Nephron (organoid): ENCODE measurements around the gene NHS.

Experiments used
- H3K27ac Mint-ChIP-seq, 3 experiments: 2 replicates each; pipeline ENCODE4 v1.8.0; 2020; ENCODE audit warnings: mixed read lengths in 3 of 3, mild to moderate bottlenecking in 2 of 3, moderate library complexity in 1 of 3
- H3K27me3 Mint-ChIP-seq: 2 replicates; pipeline ENCODE4 v1.8.0; 2021; ENCODE audit warnings: low read depth, mild to moderate bottlenecking, moderate library complexity, mixed read lengths
- H3K36me3 Mint-ChIP-seq: 2 replicates; pipeline ENCODE4 v1.8.0; 2020; ENCODE audit warnings: low read depth, mixed read lengths
- H3K4me1 Mint-ChIP-seq: 2 replicates; pipeline ENCODE4 v1.8.0; 2020; ENCODE audit warnings: mixed read lengths
- H3K4me3 Mint-ChIP-seq, 3 experiments: 2 replicates each; pipeline ENCODE4 v1.8.0; 2020; ENCODE audit warnings: mild to moderate bottlenecking in 3 of 3, mixed read lengths in 3 of 3, moderate library complexity in 2 of 3
- H3K9me3 Mint-ChIP-seq: 2 replicates; pipeline ENCODE4 v1.8.0; 2020; ENCODE audit warnings: mixed read lengths
- TF ChIP-seq, protein P1 (sequence below), 3 experiments: fragments of 200-600 bp; sonication (generic); IDR thresholded peaks; one replicate each; pipeline ENCODE4 v1.5.0; 2021; ENCODE audit warnings: antibody characterized with exemption in 3 of 3; ENCODE audit not compliant: unreplicated experiment in 3 of 3

Gene NHS

DNA sequence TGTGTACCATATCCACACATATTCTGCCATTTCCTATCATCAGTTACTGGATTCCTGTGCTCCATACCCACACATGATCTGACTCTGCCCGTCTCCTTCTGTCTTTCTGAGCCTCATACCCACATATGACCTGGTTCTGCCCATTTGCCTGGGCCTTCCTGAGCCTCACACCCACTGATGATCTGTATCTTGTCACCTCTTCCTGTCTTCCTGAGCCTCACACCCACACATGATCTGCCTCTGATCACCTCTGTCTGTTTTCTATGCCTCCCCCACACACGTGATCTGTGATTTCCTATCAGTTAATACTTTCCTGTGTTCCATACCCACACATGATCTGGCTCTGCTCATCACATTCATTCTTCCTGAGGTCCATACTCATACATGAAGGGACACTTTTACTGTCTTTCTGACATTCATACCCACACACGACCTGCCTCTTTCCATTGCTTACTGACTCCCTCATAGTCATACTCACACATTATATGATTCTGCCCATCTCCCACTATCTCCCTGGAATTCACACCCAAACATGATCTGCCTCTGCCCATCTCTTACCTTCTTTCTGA, 394.8 kb downstream of the NHS start:
- Mint-ChIP-seq H3K27me3 (no peaks in the 10 kb centered on the region), H3K4me3 (no peak overlapping the region), H3K27ac (no peak overlapping the region), H3K4me1 (no peaks in the 10 kb centered on the region), H3K36me3 (no peaks in the 10 kb centered on the region), H3K9me3 (no peaks in the 10 kb centered on the region)
- TF ChIP-seq, protein P1, sequence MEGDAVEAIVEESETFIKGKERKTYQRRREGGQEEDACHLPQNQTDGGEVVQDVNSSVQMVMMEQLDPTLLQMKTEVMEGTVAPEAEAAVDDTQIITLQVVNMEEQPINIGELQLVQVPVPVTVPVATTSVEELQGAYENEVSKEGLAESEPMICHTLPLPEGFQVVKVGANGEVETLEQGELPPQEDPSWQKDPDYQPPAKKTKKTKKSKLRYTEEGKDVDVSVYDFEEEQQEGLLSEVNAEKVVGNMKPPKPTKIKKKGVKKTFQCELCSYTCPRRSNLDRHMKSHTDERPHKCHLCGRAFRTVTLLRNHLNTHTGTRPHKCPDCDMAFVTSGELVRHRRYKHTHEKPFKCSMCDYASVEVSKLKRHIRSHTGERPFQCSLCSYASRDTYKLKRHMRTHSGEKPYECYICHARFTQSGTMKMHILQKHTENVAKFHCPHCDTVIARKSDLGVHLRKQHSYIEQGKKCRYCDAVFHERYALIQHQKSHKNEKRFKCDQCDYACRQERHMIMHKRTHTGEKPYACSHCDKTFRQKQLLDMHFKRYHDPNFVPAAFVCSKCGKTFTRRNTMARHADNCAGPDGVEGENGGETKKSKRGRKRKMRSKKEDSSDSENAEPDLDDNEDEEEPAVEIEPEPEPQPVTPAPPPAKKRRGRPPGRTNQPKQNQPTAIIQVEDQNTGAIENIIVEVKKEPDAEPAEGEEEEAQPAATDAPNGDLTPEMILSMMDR (IDR thresholded peaks at IDR 0.05; ENCODE audit: unreplicated experiment in 3 of 3), result no peak

DNA sequence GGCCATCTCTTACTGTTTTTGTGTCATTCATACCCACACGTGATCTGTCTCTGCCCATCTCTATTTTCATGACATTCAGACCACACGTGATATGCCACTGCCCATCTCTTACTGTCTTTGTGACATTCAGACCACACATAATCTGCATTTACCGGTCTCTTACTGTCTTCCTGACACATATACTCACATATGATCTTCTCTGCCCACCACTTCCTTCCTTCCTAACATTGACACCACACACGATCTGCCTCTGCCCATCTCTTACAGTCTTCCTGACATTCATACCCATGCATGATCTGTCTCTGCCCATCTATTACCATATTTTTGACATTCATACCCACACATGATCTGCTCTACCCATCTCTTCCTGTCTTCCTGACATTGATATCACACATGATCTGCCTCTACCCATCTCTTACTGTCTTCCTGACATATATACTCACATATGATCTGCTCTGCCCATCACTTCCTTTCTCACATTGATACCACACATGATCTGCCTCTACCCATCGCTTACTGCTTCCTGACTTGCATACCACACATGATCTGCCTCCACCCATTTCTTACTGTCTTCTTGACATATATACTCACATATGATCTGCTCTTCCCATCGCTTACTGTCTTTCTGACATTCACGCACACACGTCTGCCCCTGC, 398.3 kb downstream of the NHS start:
- no peak overlapping the region for H3K27ac Mint-ChIP-seq
- no peaks in the 10 kb centered on the region for H3K27me3 Mint-ChIP-seq
- TF ChIP-seq, protein P1 (IDR thresholded peaks at IDR 0.05; ENCODE audit: unreplicated experiment in 3 of 3), result no peak
- H3K9me3 Mint-ChIP-seq, result no peaks in the 10 kb centered on the region
- no peaks in the 10 kb centered on the region for H3K36me3 Mint-ChIP-seq
- no peaks in the 10 kb centered on the region for H3K4me1 Mint-ChIP-seq
- H3K4me3 Mint-ChIP-seq, result no peak overlapping the region

DNA sequence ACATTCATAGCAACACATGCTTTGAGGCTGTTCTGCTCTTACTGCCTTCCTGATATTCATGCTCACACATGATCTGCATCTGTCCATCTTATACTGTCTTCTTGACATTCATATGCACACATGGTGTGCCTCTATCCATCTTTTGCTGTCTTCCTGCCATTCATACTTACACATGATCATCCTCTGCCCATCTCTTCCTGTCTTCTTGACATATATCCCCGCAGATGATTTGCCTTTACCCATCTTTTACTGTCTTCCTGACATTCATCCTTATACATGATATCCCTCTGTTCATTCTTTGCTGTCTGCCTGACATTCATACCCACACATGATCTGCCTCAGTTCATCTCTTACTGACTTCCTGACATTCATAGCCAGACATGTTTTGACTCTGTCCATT, 399.1 kb downstream of the NHS start:
- no peaks in the 10 kb centered on the region for H3K36me3 Mint-ChIP-seq
- no peak overlapping the region for H3K4me3 Mint-ChIP-seq
- no peaks in the 10 kb centered on the region for H3K4me1 Mint-ChIP-seq
- TF ChIP-seq, protein P1 (IDR thresholded peaks at IDR 0.05; ENCODE audit: unreplicated experiment in 3 of 3), result no peak
- H3K9me3 Mint-ChIP-seq, result no peaks in the 10 kb centered on the region
- H3K27ac Mint-ChIP-seq, result no peak overlapping the region
- H3K27me3 Mint-ChIP-seq, result no peaks in the 10 kb centered on the region

DNA sequence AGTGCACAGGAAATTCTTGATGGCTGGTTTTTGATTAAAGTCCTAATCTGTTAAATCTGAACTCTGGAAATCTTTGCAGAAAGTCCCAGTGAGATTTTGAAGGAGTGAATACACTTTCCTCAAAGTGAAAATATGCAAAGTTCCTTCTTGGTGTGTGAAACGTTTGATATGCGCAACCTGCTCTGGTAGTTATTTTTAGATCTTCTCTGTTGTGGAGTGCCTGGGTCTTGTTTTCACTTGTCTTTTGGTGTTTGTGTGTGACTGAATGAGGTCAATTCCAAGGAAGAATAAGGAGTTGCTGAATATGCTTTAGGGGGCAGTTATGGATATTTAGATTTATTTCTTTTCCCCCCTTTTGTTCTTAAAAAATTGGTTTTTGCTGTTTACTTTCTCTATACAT, 404.0 kb downstream of the NHS start:
- no peaks in the 10 kb centered on the region for H3K27me3 Mint-ChIP-seq
- H3K4me1 Mint-ChIP-seq, result no peaks in the 10 kb centered on the region
- peaks cover 7% of the 10 kb centered on the region for H3K9me3 Mint-ChIP-seq
- H3K36me3 Mint-ChIP-seq, result no peaks in the 10 kb centered on the region
- H3K4me3 Mint-ChIP-seq, result no peak overlapping the region
- TF ChIP-seq, protein P1 (IDR thresholded peaks at IDR 0.05; ENCODE audit: unreplicated experiment in 3 of 3), result no peak
- H3K27ac Mint-ChIP-seq, result no peak overlapping the region

DNA sequence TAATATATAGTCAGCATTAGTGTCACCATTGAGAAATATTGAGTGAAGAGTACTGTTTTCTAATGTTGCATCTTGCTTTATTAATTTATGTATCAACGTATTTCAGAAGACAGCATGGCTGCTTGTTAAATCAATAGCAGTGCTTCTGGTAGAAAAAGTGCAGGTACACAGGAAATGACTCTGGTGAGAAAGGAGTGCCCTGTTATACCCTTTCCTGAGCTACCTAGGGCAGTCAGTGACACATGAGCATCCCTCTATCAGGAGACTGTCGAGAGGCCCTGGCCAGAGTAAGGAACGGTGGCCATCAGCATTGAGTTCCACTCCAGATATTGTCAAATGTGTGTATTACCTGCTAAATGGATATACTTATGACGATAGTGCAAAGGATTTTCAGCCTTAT, 404.4 kb downstream of the NHS start:
- H3K9me3 Mint-ChIP-seq, result peaks cover 7% of the 10 kb centered on the region
- no peaks in the 10 kb centered on the region for H3K36me3 Mint-ChIP-seq
- TF ChIP-seq, protein P1 (IDR thresholded peaks at IDR 0.05; ENCODE audit: unreplicated experiment in 3 of 3), result no peak
- H3K27ac Mint-ChIP-seq, result no peak overlapping the region
- H3K27me3 Mint-ChIP-seq, result no peaks in the 10 kb centered on the region
- H3K4me3 Mint-ChIP-seq, result no peak overlapping the region
- no peaks in the 10 kb centered on the region for H3K4me1 Mint-ChIP-seq
